ENCODE measurements around the gene OLA1.

- no peak for TF ChIP-seq CTCF (IDR thresholded peaks at IDR 0.05)
- TF ChIP-seq ZFX (IDR thresholded peaks at IDR 0.05; ENCODE audit: borderline replicate concordance), result no peak
Measured at GRCh38 chr2:174148833-174149232, 99.5 kb downstream of the OLA1 start.
